Measurements from ENCODE around the gene BRD2. TPM values are rescaled to one million over a fixed set of nuclear protein-coding genes. Genes with fewer than 3 reads are reported as not detected.

Gene BRD2
- total RNA-seq, 1 experiment from 2014 or later = 252 TPM

DNA sequence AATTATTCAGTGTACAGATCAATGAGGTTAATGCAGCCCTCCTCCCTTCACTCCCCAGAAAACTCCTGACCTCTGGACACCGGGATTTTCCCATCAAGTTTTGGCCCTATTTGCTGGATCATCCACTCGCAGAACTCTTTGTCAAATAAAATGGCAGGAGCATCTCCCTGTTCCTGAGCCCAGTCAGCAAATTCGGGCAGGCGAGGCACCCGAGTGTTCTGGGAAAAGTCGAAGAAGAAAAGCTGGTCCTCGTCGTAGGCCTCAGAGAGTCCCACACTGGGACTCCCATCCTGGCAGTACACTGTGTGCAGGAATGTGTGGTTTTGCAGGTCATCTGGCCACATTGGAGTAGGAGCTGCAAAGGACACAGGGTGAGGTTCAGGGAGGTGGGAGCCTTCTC, 17.9 kb upstream of the BRD2 start:
- H3K79me1 ChIP-seq (ENCODE audit: insufficient read depth, low read depth, low read length, poor library complexity, severe bottlenecking) = no peaks in the 10 kb centered on the region
- H3K27me3 ChIP-seq (ENCODE audit: insufficient read depth, low read length) = no peaks in the 10 kb centered on the region
- no peak overlapping the region for H3K23ac ChIP-seq (ENCODE audit: insufficient read length, low read depth, low read length)
- H3K18ac ChIP-seq (ENCODE audit: insufficient read length, low read depth, low read length) = no peak overlapping the region
- no peak overlapping the region for H4K8ac ChIP-seq (replicated peaks; ENCODE audit: insufficient read length, low read depth, low read length)
- no peaks in the 10 kb centered on the region for H3K9me3 ChIP-seq (ENCODE audit: control insufficient read depth, low read depth, low read length)
- H3K27ac ChIP-seq (ENCODE audit: insufficient read length, low read depth, low read length) = no peak overlapping the region
- H3K23me2 ChIP-seq (ENCODE audit: insufficient read length, low read depth, low read length, poor library complexity, severe bottlenecking) = no peaks in the 10 kb centered on the region
- no peak overlapping the region for H2BK120ac ChIP-seq (ENCODE audit: low read depth, low read length, poor library complexity, severe bottlenecking)
- Mint-ChIP-seq H3K36me3 (ENCODE audit: insufficient read depth in 1 of 3, low read depth in 3 of 3) (no peaks in the 10 kb centered on the region), H3K4me3 (no peak overlapping the region), H3K27me3 (ENCODE audit: low read depth) (no peaks in the 10 kb centered on the region), H3K4me1 (peaks cover 22 to 25% of the 10 kb centered on the region in 2 experiments), H3K27ac (no peak overlapping the region; a peak in 1 of 7 replicates), H3K9me3 (no peaks in the 10 kb centered on the region)
- H2AFZ ChIP-seq (ENCODE audit: low read length) = no peak overlapping the region
- no peak overlapping the region for H3K4ac ChIP-seq (ENCODE audit: low read depth, low read length)
- no peak overlapping the region for H3K4me2 ChIP-seq (ENCODE audit: insufficient read depth, insufficient read length, low read length)
- H3K4me1 ChIP-seq (ENCODE audit: insufficient read depth, low read length) = peaks cover 3% of the 10 kb centered on the region; the same call in 1 of the 2 replicates
- no CpG with 5 or more reads among the region's 8 CpGs for WGBS (ENCODE audit: extremely low coverage, insufficient read length, low lambda C conversion rate)
- no peaks in the 10 kb centered on the region for H3K79me2 ChIP-seq (ENCODE audit: insufficient read depth, low read length)
- H2AK5ac ChIP-seq (ENCODE audit: insufficient read length, low read length) = no peak overlapping the region
- H2BK15ac ChIP-seq (ENCODE audit: low read depth, low read length) = no peak overlapping the region
- no peak overlapping the region for H2BK20ac ChIP-seq (ENCODE audit: low read depth, low read length, poor library complexity, severe bottlenecking)
- H3K9ac ChIP-seq (ENCODE audit: extremely low read depth, insufficient read length, low read length) = no peak overlapping the region
- H4K5ac ChIP-seq (ENCODE audit: insufficient read length, low read depth, low read length) = no peak overlapping the region
- no peak overlapping the region for H3K56ac ChIP-seq (ENCODE audit: insufficient read length, low read depth, low read length)
- H3T11ph ChIP-seq (ENCODE audit: low read length) = no peak overlapping the region
- H4K20me1 ChIP-seq (ENCODE audit: control insufficient read depth, insufficient read depth, insufficient read length) = no peaks in the 10 kb centered on the region
- no peak overlapping the region for H4K91ac ChIP-seq (ENCODE audit: insufficient read length, low read depth, low read length)
- DNase-seq = no peak
- TF ChIP-seq, protein P1, sequence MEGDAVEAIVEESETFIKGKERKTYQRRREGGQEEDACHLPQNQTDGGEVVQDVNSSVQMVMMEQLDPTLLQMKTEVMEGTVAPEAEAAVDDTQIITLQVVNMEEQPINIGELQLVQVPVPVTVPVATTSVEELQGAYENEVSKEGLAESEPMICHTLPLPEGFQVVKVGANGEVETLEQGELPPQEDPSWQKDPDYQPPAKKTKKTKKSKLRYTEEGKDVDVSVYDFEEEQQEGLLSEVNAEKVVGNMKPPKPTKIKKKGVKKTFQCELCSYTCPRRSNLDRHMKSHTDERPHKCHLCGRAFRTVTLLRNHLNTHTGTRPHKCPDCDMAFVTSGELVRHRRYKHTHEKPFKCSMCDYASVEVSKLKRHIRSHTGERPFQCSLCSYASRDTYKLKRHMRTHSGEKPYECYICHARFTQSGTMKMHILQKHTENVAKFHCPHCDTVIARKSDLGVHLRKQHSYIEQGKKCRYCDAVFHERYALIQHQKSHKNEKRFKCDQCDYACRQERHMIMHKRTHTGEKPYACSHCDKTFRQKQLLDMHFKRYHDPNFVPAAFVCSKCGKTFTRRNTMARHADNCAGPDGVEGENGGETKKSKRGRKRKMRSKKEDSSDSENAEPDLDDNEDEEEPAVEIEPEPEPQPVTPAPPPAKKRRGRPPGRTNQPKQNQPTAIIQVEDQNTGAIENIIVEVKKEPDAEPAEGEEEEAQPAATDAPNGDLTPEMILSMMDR (conservative IDR thresholded peaks at IDR 0.05) = no peak
- no peak overlapping the region for H2BK5ac ChIP-seq (ENCODE audit: insufficient read length, low read length)
- H2BK12ac ChIP-seq (ENCODE audit: insufficient read length, low read depth, low read length) = no peak overlapping the region
- H3K14ac ChIP-seq (ENCODE audit: insufficient read depth, low read length) = no peak overlapping the region
